ENCODE data around the gene DISP2.

Gene DISP2

GRCh38 chr15:40345225-40345866 is 12.7 kb upstream of the DISP2 start:
- no peak for DNase-seq

GRCh38 chr15:40345867-40346578 is 12.0 kb upstream of the DISP2 start:
- no peak for DNase-seq

- DNase-seq: no peak
Measured at GRCh38 chr15:40346579-40347558, 11.2 kb upstream of the DISP2 start.

GRCh38 chr15:40347559-40348473 is 10.2 kb upstream of the DISP2 start:
- no peak for DNase-seq

GRCh38 chr15:40348474-40348870 is 9.5 kb upstream of the DISP2 start:
- no peak for DNase-seq

- no peak for DNase-seq
Measured at GRCh38 chr15:40349163-40349562, 8.9 kb upstream of the DISP2 start.

GRCh38 chr15:40352281-40352901 is 5.6 kb upstream of the DISP2 start:
- DNase-seq: no peak

GRCh38 chr15:40353697-40354096 is 4.3 kb upstream of the DISP2 start:
- DNase-seq: no peak

- DNase-seq: no peak
Measured at GRCh38 chr15:40354408-40355171, 3.4 kb upstream of the DISP2 start.

GRCh38 chr15:40355976-40356585 is 1.9 kb upstream of the DISP2 start:
- no peak for DNase-seq

GRCh38 chr15:40357246-40357645 is 773 bp upstream of the DISP2 start:
- DNase-seq: no peak

- DNase-seq: no peak
Measured at GRCh38 chr15:40358471-40359353, 693 bp downstream of the DISP2 start.

GRCh38 chr15:40360015-40360414 is 2.0 kb downstream of the DISP2 start:
- no peak for DNase-seq

- DNase-seq: no peak
Measured at GRCh38 chr15:40361640-40362039, 3.6 kb downstream of the DISP2 start.

- no peak for DNase-seq
Measured at GRCh38 chr15:40363611-40364010, 5.6 kb downstream of the DISP2 start.

- DNase-seq: no peak
Measured at GRCh38 chr15:40364251-40364650, 6.2 kb downstream of the DISP2 start.

GRCh38 chr15:40365016-40365415 is 7.0 kb downstream of the DISP2 start:
- no peak for DNase-seq

GRCh38 chr15:40365624-40366456 is 7.8 kb downstream of the DISP2 start:
- DNase-seq: no peak
